ENCODE measurements around the gene DYSF.

Gene DYSF

DNA sequence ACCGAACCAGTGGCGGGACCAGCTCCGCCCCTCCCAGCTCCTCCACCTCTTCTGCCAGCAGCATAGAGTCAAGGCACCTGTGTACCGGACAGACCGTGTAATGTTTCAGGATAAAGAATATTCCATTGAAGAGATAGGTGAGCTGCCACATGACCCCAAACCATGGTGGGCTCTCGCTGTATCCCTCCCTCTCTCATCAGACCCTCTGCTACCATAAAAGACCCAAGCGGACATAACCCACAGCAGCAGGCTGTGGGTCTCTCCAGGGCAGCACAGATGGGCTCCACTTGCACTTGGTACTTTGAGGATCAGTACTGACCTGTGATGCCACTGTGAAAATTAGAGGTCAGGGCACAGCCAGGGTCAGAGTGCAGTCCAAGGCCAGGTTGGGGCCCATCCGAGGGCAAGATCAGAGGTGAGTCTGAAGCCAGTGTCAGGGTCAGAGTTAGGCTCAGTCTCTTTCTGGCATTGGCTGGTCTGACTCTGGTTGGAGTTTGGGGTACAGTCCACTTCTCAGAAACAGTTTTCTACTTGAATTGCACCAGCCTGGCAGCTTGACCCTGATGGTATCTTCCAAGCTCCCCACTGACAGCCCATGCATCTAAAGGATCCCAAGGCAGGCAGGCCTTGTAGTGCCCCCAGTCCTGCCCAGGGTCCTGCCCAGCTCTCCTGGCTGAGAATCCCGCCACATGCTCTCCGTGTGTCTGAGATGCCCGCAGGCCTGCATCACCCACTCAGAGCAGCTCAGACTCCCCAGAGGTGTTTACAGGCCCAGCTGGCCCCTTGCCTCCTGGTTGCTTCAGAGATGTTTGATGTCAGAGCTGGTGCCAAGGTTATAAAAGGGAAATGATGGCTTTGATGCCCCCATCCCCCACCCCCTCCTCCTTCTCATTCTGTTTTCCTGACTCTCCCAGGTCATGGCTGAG, 212.1 kb downstream of the DYSF start:
- DNase-seq = no peak

DNA sequence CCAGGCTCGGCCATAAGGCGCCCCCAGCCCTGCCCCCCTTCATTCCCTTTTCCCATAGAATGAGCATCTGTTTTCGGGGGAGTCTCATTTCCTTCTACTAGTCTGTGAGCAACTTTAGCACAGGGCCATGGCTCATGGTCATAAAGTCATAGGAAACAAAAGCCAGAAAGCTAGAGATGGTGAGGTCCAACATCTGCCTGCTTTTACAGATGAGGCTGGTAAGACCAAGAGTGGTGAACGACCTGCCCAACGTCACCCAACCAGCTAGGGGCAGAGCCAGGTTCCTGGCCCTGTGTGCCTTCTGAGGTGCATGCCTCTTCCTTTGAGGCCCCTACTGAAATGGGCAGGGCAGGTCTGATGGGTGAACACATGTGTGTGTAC, 212.7 kb downstream of the DYSF start:
- no peak for DNase-seq

DNA sequence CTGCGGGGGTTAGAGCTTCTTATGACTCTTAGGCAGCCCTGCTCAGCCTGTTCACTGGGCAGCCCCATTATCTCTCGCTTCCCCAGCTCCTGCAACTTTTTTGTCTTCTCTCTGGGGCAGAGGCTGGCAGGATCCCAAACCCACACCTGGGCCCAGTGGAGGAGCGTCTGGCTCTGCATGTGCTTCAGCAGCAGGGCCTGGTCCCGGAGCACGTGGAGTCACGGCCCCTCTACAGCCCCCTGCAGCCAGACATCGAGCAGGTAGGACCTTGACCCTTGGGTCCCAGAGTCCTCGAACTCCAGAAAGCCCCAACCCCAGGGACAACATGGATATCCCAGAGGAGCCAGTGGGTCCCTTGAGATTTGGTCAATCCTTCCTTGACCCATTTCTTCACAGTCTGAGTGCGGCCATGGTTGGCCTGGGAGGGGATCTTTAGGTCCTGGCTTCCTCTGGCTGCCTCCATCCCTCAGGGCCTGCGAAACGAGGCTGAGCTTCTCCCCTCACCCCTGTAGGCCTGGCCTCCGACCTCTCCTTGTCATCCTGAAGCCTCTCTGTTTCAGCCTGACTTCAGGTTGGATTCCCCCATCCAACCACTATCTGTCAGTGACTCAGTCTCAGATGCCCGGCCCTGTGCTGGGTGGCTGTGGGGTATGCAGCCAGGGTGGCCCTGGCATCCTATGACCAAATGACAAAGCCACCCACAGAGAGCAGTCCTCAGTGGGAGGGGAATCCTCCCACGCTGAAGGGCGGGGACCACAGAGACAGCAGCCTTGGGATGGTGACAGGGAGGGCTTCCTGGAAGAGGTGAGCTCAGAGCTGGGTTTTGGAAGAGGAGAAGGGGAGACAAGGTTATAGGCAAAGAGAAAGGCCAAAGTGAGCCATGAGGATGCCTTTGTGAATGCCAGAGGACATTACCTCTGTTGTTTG, 214.2 kb downstream of the DYSF start:
- no peak for DNase-seq

DNA sequence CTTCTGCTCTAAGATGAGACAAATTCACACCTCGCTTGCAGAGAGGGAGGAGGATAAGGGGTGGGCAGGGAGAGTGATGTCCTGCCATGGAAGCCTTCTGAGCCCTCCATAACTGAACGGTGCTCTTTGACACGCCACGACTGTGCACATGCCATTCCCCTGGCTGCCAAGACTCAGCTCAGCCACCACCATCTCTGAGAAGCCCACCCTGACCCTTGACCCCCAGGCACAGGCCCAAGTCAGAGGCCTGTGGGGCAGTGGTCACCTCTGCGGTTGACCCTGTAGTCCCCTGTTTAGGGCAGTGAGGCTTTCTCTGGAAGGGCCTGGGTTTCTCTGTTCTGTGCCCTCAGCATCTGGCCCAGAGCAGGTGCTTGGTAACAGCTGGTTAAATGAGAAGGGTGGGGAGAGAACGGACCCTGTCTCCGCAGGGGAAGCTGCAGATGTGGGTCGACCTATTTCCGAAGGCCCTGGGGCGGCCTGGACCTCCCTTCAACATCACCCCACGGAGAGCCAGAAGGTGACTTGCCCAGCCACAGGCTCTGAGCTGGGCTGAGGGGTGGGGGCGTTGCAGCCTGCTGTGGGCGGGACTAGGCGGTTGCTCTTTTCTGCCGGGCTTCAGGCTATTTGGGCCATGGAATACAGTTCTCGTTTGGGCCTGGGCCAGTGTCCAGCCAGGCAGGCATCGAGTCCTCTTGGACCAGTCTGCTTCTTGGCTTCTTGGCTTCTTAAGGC, 215.1 kb downstream of the DYSF start:
- DNase-seq = no peak

DNA sequence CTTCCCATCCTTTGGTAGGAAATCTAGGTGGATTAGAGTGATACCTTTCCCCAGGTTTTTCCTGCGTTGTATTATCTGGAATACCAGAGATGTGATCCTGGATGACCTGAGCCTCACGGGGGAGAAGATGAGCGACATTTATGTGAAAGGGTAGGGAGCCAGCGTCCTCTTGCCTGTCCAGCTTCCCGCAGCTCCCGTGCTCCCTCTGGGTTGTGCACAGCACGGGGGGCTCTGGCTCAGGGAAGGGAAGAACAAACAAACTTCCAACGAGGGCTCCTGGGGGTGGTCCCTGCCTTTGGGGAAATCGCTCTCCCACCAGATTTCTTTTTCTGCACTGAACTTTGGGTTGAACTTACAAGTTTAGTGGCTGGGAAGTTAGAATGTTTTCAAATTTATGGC, 215.7 kb downstream of the DYSF start:
- DNase-seq = no peak

DNA sequence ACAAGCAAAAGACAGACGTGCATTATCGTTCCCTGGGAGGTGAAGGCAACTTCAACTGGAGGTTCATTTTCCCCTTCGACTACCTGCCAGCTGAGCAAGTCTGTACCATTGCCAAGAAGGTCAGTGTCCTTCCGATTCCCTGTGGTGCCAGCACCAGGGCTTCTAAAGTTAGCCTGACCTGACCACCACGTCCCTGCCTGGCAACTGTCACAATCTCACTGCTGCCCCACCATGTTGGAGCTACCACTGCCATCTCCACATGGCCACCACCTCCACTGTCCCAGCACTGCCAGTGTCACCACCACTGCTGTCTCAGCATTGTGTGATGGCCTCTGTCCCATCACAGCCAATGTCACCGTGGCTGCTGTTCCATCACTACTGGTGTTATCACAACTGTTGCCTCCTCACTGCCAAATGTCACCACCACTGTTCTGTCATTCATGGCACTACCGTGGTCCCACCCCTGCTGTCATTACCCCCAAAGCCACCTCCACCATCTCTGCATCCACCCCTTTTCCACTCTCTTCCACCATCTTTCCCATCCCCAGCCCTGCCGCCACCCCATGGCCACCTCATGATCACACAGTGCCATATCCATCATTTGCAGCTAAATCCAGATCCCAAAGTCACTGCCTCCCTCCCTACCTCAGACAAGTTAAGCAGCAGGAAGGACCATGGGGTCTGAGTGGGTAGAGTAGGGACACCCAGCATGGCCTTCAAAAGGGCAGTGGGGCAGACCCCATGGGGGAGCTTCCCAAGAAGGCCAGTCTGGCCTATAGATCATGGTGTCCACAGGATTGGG, 216.5 kb downstream of the DYSF start:
- DNase-seq = no peak

DNA sequence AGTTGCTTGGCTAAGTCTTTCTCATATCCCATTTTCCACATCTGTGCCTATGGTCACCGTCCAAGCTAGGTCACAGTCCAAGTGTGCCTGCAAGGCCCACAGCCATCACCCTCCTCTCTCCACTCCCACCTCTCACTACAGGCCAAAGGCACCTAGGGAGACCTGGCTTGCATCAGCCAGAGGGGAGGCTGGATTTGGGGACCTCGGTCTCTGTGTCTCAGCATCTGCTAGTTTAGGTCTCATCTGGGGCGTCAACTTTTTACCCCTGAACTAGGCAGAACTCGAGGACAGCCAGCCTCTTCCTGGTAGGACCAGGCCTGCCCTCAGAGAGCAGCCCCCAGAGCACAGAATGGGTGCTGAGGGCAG, 217.1 kb downstream of the DYSF start:
- no peak for DNase-seq

DNA sequence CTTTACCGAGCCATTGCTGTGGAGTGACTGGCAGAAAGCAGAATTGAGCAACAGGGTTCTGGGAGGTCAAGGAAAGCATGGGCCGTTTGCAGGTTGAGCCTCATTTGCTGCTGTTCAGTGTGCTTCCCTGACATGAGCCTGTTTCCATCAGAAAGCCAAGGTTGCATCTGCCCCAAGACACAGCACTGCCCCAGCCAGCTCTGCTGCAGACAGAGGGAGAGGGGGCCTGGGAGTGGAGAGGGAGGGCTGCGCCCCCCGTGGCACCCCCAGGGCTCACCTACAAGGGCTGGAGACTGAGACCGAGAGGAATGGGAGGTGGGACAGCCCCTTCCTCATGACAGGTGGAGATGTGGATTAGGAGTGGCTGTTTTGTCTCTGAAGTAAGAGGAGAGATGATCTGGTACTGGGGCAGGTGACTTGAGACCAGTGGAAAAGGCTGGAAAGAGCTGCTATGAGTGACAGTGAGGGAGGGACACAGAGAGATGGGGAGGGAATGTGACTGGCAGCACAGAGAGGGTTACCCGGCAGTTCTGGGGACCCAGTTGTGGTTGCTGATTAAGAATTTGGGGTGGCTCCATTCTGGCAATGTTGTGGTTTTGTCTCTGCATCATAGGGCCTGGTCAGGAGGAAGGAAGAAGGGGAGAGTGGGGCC, 218.0 kb downstream of the DYSF start:
- DNase-seq = no peak

DNA sequence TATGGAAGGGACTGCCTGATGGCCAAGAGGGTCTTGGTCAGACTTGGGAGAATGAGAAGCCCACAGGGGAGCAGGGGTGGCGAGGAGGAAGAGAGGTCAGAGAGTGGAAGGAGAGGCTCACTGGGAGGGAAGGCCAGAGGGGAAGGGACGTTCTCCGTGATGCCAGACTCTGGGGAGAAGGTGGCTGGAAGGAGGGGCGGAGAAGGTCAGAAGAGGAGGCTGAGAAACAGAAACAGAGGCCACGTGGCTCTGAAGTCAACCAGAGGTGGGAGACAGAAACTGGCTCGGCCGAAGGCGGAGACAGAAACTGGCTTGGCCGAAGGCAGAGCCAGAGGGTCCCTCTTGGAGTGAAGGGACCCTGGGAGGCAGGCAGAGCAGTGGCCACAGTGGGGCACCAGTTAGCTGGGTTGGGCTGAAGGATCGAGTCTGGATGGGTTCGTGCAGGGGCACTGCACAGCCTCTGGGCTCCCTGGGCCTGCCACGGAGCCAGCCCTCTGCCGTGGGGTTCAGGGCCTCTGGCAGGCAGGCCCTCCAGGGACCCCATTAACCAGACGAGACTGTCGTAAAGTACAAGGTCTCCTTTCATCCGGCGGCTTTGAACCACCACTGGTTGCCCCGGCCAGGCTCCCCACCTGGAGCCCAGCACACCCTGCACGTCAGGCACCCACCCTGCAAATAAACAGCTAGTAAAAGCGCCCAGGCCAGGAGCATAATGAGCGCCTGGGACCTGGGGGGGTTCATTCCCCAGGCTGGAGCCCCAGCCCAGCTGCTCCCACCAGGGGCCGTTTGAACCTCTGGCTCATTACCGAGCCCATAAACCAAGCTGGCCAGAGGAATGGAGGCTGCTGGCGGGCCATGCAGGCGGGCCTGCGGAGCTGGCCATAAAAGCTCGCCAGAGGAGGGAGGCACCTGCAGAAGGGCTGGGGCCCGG, 218.8 kb downstream of the DYSF start:
- no peak for DNase-seq

DNA sequence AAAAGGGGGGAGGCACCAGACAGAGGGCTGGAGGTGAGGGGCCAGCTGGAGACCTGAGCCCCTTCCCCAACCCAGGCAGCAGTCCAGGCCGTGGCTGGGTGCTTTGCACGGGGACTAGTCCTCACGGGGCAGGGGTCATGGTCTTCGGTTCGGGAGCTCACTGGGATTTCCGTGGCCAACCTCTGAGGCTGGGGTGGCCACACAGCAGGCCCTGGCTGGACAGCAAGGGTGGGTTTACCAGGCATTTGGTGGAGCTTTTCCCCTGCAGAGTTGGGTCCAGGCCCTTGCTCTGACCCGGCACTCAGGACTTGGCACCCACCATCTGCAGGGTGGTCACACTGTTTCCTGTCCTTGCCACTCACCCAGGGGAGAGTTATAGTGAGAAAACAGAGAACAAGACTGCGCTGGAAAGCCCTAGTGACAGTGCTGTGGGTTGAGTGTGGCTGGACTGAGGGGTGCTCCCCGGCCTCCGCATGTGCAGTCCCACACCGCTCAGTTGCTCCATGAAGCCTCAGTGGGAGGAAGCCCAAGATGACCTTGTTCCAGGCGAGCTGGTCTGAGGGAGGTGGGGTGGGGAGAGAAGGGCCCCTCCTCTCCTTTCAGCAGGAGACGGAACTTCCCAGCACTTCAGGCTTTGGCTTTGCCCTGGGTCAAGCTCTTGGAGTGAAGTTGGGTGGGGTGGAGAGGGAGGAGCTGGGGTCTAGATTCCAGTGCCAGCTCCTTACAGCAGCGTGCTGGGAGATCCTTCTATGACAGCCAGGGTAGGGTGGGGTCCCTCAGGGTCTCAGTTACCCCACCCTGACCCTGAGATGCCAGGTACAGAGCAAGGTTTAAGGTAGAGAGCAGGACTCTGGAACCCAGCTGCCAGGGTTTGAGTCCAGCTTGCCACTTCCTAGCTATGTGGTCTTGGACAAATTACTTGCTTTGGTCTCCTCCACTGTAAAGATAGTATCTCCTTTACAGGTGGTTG, 219.8 kb downstream of the DYSF start:
- no peak for DNase-seq

DNA sequence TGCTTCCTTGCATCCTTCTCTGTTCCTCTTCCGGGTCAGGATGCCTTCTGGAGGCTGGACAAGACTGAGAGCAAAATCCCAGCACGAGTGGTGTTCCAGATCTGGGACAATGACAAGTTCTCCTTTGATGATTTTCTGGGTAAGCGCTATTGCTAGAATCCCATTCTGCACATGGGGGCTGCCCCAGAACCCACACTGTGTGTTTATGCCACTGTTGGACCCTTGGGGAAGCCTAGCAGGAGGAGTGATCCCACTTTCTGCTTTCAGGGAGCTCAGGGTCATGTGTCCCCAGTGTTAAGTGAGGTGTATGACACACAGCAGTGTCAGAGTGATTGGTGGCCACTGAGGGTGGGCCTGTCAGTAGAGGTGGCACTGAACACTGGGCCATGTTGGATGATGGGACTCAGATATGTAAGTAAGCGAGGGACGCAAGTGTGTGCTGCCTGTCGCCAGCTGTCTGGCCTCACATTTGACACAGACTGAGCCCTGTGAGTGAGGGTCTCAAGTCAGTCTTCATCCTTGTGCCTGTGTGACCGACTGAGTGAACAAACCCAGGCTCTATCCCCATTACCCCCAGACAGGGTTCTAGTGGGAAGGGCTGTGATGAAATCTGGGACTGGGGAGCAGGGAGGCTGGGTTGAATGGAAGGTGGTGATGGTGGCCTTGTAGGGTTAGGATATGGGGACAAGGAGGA, 220.9 kb downstream of the DYSF start:
- DNase-seq = no peak

DNA sequence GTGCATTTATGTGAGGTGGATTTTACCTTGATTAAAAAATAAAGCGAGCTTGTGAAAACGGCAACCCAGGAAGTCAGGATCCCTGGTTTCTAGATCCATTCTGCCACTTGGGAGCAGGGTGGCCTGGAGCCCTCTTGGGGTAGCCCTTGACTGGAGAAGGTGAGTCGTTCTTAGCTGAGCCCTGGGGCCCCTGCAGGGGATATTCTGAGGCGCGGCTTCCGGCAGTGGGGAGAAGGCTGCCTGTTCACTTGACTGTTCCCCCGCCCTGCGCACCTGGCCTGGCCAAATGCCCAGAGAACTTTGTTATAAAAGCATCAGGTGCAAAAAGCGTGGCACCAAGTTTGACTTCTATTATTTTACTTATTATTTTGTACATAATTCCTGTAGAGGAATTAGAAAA, 221.9 kb downstream of the DYSF start:
- no peak for DNase-seq

DNA sequence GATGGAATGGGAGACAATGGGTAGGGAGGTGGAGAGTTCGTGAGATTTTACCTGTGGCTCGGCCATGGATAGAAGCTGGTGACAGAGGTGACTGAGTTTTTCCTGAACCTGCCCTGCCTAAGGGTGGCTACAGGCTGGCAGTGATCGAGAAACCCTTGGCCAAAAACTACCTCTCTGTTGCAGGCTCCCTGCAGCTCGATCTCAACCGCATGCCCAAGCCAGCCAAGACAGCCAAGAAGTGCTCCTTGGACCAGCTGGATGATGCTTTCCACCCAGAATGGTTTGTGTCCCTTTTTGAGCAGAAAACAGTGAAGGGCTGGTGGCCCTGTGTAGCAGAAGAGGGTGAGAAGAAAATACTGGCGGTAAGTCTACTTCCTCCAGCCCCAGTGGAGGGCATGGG, 225.5 kb downstream of the DYSF start:
- DNase-seq = no peak

DNA sequence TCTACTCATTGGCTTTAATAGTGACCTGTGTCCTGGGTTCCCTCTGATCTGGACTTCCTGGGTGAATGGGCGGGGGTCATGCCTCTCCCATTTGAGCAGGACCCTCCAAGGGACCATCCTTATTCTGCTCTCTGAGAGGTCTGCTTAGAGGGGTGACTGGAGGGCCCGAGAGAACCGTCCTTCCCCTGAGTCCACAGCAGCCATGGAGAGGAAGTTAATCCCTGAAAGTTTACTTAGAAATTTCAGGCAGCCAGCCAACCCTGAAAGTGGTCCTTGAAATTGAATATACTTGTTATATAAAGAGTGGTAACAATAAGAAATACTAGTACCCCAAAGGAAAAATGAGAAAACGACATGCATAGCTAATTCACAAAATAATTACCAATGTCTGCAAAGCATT, 226.1 kb downstream of the DYSF start:
- DNase-seq = no peak

DNA sequence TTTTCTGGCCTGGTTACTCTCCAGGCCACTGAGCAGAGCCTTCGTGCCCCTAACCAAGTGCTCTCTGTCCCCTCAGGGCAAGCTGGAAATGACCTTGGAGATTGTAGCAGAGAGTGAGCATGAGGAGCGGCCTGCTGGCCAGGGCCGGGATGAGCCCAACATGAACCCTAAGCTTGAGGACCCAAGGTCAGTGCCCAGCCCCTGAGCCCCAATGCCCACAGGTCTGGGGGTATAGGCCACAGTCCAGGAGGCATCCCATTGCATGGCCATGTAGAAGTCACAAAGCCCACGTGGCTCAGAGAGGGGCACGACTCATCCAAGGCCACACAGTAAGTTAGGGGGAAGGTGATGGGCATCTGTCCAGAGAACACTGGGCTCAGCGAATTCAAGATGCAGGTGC, 227.6 kb downstream of the DYSF start:
- no peak for DNase-seq

DNA sequence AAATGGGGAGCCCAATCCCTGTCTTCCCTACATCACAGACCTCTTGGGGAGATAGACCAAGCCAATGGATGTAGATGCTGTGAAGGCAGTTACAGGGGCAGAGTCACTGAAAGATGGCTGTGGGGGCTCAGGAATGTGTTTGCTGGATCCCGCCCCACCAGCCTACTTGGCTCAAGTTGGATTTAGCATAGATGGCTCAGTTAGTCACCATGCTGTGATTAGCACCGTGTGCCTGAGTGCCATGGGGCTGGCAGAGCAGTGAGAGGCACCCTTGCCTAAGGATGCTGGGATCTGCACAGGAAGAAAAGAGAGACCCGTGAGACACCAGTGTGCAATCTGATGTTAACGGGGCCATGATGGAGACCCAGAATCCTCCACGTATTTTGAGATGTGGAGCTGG, 228.3 kb downstream of the DYSF start:
- no peak for DNase-seq

DNA sequence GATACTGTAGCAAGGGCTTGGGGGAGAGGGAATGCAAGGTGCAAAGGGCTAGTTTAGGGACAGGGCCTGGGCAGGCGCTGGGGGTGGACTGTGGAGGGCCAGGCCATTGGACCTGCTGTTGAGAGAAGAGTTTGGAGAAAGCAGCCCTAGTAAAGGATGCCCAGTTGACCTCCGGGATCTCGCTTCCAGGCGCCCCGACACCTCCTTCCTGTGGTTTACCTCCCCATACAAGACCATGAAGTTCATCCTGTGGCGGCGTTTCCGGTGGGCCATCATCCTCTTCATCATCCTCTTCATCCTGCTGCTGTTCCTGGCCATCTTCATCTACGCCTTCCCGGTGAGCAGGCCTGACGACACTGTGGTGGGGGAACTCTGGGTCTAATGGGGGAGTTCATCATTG, 229.0 kb downstream of the DYSF start:
- no peak for DNase-seq

DNA sequence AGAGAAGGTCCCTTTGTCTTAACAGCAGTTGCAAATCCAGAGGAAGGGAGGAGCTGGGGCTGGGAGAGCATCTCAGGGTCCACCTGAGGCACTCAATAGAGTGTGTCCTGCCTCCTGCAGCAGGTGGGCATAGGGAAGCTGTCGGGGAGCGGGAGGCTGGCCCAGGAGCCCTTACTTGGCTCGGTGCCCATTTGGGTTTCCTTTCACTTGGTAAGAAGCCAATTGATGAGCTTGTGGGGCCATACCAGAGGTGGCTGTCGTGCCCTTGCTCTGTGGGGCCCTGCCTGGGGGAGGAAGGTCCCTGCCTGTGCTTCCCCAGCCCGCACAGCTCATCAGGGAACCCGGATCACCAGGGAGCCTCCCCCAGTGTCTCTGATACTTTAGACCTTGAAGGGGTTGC, 229.7 kb downstream of the DYSF start:
- DNase-seq = no peak

DNA sequence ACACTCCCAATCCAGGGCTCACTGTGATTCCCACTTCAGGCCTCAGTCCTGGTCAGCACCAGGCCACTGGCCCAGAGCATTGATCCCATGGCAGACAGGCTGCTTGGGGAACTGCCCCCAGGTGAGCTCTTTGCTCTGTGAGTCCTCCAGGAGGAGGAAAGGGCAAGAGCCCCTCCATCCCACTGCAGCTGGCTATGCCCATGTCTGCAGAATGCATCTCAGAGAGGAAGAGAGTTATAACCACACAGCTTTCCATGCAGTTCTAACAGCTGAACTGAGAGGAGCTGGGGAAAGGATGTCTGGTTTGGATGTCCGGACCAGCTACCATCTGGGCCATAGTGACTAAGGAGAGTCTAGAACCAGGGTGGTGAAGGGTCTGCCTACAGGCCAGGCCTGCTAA, 230.3 kb downstream of the DYSF start:
- no peak for DNase-seq
